ENCODE measurements around the gene AIPL1.
"Not testable (repeated sequence)": the region's sequence is repeated elsewhere in the genome, so short reads cannot be mapped to it uniquely, and the experiment has no call there.

AIPL1 gene, protein sequence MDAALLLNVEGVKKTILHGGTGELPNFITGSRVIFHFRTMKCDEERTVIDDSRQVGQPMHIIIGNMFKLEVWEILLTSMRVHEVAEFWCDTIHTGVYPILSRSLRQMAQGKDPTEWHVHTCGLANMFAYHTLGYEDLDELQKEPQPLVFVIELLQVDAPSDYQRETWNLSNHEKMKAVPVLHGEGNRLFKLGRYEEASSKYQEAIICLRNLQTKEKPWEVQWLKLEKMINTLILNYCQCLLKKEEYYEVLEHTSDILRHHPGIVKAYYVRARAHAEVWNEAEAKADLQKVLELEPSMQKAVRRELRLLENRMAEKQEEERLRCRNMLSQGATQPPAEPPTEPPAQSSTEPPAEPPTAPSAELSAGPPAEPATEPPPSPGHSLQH

DNA sequence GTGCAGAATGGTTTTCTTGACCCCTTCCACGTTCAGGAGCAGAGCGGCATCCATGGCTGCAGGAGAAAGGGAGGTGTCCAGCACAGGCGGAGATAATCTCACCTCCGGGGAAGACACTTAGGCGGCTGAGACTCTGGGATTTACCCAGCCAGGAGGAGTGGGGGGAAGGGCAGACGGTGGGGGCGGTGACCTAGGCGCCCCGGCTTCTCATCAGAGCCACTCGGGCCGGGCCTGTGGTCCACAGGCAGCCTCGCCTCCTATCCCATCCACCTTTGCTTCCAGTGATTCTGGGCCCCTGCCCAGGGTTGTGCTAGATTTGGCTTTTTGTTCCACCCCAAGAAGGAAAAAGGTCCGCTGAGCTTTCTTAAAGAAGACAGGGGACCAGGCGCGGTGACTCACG, at the start of gene AIPL1:
Gene AIPL1 (minus strand): TSS at position 71 of the 400 bp plus-strand sequence. CDS start 17 bp downstream, at position 54.
- DNase-seq (ENCODE audit: low read depth in 2 of 2): no peak

DNA sequence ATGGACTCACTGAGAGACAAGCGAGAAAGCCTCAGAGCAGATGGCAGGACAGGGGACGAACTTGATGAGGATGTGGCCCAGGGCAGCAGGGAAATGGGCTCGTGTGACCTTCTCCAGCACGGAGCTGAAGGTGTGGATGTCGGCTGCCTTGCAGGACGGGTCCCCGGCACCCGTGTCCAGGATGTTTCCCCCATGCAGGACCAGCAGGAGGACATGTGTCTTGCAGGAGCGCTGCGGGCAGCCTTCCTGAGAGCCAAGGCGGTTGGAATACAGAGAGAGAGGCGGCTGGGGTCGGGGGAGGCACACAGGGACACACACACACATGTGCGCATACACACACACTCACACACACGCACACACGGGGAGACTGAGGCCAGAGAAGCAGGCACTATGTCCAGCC, 48.6 kb upstream of the AIPL1 start:
- DNase-seq (ENCODE audit: low read depth in 2 of 2): no peak

- DNase-seq (ENCODE audit: low read depth in 2 of 2): not testable (repeated sequence)
Observed at GRCh38 chr17:6482796-6483195, 47.9 kb upstream of the AIPL1 start.

GRCh38 chr17:6482105-6482455, 47.2 kb upstream of the AIPL1 start:
- DNase-seq (ENCODE audit: low read depth in 2 of 2): no peak

DNA sequence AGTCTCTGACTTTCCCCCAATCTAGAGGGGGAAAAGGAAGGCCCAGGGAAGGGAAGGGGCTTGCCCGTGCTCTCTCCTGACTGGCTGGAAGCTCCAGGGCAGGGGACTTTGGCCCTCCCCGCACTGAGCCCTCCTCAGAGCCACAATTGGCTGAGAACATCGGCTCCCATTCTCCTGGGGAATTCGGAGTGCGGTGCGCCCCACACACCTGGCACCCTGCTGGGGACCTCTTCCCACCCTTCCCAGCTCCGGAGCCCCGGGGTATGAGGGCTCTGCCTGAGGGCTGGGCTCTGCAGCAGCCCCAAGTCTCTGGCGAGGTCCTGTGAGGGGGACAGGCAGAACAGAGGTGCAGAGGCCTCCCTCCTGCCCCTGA, 45.4 kb upstream of the AIPL1 start:
- DNase-seq (ENCODE audit: low read depth in 2 of 2): no peak

- DNase-seq (ENCODE audit: low read depth in 2 of 2): no peak
Observed at GRCh38 chr17:6479622-6480302, 44.8 kb upstream of the AIPL1 start.

DNA sequence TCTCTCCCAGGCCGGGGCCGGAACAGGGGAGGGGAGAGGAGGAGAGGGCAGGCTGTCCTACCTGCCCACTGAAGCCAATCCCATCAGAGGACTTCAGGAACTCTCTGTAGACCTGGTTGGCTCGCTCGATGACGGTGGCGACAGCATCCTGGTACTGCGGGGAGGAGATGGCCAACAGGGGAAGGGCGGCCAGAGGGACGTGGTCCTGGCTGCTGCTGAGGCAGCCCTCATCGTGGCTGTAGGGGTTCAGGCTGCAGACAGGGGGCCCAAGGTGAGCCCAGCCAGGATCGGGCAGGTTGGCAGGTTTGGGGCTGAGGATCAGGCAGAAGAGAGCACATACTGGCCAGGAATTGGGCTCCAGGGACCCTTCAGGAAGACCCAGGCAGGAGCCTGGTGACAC, 43.6 kb upstream of the AIPL1 start:
- DNase-seq (ENCODE audit: low read depth in 2 of 2): no peak

DNA sequence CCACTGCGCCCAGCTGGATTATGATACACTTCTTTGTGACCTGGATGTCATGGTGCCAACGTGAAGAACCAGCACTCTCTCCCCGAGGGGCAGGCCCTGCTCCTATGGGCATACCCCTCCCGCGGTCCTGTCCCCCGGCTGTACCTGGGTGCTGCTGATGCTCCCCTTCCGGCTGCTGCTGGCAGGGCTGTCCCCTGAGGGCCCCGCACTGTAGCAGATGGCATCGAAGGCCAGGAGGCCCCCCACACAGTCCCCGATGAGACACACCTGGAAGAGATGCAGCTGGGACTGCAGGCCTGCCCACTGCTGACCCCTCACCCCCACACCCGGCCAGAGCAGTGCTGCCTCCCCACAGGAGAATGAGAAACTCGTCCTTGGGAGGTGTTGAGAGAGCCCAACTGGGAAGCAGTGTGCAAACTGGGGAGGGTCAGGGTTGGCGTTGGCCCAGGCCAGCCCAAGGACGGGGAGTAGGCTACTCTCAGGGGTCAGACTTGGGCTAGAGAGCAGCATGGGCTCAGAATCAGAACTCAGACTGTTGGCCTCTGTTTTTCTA, 43.0 kb upstream of the AIPL1 start:
- DNase-seq (ENCODE audit: low read depth in 2 of 2): no peak

DNA sequence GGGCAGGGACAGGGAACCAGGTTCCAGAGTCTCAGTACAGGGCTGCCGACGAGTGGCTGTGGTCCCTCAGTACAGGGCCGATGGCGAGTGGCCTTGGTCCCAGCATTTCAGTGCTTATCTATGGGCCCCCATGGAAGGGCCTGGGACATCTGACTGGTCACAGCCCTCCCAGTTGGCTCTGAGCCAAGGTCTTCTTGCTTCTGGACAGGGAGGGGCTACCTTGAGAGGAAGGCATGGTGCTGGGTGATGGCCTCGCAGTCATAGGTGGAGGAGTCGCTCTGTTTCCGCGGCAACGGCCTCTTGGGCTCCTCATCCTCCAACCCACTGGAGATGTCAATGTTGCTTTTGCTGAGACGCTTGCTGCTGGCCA, 41.9 kb upstream of the AIPL1 start:
- DNase-seq (ENCODE audit: low read depth in 2 of 2): no peak

- no peak for DNase-seq (ENCODE audit: low read depth in 2 of 2)
Observed at GRCh38 chr17:6476076-6476809, 41.3 kb upstream of the AIPL1 start.

GRCh38 chr17:6475411-6475810, 40.5 kb upstream of the AIPL1 start:
- no peak for DNase-seq (ENCODE audit: low read depth in 2 of 2)

- no peak for DNase-seq (ENCODE audit: low read depth in 2 of 2)
Observed at GRCh38 chr17:6474906-6475305, 40.0 kb upstream of the AIPL1 start.

GRCh38 chr17:6474376-6474775, 39.5 kb upstream of the AIPL1 start:
- DNase-seq (ENCODE audit: low read depth in 2 of 2): no peak

- peak; percentile 51 to 66 for DNase-seq (ENCODE audit: low read depth in 2 of 2)
Observed at GRCh38 chr17:6473128-6473767, 38.3 kb upstream of the AIPL1 start.

DNA sequence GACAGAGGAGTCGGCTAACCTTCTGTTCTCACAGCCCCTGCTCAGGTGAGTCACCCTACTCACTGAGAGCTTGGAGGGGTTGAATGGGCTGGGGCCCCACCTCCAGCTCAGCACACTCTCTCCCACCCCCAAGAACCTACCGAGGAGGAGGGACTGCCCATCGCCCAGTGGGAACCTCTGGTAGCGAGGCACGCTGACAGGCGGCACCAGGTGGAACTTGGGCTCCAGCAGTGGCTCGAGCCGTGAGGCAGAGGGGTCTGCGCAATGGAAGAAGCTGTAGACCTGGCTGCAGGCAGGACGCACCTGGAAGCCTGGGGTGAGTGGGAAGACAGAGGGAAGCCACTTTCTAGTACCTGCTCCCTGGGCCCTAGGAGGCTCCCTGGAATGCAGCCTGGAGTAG, 37.6 kb upstream of the AIPL1 start:
- DNase-seq (ENCODE audit: low read depth in 2 of 2): no peak

DNA sequence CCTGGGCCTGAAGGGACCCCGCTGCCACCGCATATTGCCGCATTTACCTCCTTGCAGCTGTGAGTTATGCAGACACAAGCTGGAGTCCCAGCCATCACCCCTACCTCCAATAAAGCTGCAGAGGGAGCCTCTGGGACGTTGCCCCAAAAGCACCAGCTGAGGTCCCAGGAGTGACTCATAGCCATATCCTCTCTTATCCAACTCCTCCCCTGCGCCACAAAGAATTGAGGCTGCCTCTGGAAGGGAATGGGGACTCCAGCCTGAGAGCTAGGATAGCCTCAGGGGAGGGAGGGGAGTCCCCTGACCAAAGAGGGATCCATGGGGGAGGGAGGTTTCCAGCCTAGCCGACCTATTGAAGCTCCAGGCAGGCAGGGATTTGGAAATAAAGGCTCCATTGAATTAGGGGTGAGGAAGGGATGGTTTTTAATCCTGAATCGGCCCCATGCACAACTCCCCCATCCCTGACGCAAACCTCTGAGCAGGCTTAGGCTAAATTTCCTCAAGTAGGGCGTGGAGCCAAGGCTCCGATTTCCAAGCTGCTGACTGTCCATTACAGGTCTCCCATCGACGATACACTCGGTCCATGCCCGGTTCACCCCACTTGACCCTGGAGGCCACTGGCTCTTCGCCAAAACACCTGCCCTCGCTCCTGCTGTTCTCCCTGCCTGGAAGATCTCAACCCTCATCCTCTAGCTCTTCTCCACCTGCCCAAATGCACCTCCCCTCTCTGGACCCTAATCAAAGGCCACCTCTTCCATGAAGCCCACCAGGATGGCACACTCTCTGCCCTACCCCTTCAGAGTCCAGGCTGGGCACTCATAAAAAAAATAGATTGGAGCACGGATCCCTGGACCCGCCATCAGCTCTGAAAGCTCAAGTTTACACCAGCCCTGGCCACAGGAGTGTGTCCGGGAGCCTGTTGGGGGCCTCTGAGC, 36.9 kb upstream of the AIPL1 start:
- DNase-seq (ENCODE audit: low read depth in 2 of 2): no peak

DNA sequence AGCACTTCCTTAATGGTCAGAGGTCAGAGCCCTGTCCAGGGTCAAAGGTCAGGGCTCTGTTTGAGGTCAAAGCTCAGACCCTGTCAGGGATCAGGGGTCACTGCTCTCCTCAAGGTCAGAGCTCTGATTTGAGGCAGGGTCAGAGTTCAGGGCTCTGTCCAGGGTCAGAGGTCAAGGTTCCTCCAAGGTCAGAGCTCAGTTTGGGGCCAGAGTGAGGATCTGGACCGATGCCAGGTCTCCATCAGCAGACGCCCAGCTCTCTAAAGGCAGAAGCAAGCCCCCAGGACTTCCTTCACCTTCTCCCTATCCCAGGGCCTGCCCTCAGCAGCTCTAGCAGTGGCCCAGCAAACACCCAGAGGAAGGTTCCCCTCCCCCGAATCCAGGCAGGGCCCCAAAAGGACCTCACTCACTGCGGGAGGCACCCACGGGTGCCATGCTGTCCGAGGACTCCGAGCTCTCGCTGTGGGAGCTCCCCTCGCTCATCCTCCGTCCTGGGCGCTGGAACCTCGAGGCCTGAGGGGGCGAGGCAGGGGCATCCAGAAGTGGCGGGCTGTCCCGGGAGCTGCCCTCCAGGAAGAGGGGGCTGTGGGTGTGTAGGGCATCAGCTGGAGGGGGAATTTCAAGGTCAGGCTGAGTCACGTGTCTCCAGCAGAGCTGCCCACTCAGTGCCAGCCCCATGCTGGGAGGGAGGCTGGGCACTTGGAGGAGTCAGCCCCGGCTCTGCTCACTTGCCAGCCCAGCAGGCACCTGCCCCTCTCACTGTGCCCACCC, 36.0 kb upstream of the AIPL1 start:
- DNase-seq (ENCODE audit: low read depth in 2 of 2): no peak

- DNase-seq (ENCODE audit: low read depth in 2 of 2): no peak
Observed at GRCh38 chr17:6470146-6470718, 35.3 kb upstream of the AIPL1 start.

- no peak for DNase-seq (ENCODE audit: low read depth in 2 of 2)
Observed at GRCh38 chr17:6468051-6468790, 33.3 kb upstream of the AIPL1 start.
